ENCODE data around the gene CC2D2A. TPM values are rescaled to one million over a fixed set of nuclear protein-coding genes. Genes with fewer than 3 reads are reported as not detected.

CC2D2A gene
- total and polyA plus RNA-seq, 2 of the 13 experiments (the other 11 are each of a cell fraction or from before 2014, with no cell fraction given), result 4.2 to 7.2 TPM

GRCh38 chr4:15649914-15650545 is 180.3 kb downstream of the CC2D2A start (continued):
- 0 out of 4 replicates have a peak, but pooled peaks of 1 of the 2 experiments have one; percentile 35 for TF ChIP-seq HMGXB4 (CRISPR knock-in tag; IDR thresholded peaks at IDR 0.05; ENCODE audit: borderline replicate concordance in 1 of 2, low read depth in 1 of 2)
- TF ChIP-seq NFAT5 (CRISPR knock-in tag; IDR thresholded peaks at IDR 0.05), result no peak
- no peak for TF ChIP-seq PATZ1 (CRISPR knock-in tag; IDR thresholded peaks at IDR 0.05)
- no peak for TF ChIP-seq ADNP (CRISPR knock-in tag; IDR thresholded peaks at IDR 0.05)
- peak; percentile 20 for TF ChIP-seq TEAD3 (CRISPR knock-in tag; optimal IDR thresholded peaks at IDR 0.05; ENCODE audit: borderline replicate concordance)
- no peak for TF ChIP-seq ZNF124 (CRISPR knock-in tag; IDR thresholded peaks at IDR 0.05)
- 0 out of 2 replicates have a peak, but pooled peaks have one; percentile 25 for TF ChIP-seq KAT8 (CRISPR knock-in tag; IDR thresholded peaks at IDR 0.05)
- no peak for TF ChIP-seq ZSCAN12 (CRISPR knock-in tag; IDR thresholded peaks at IDR 0.05)
- TF ChIP-seq ELK4 (CRISPR knock-in tag; IDR thresholded peaks at IDR 0.05; ENCODE audit: borderline replicate concordance), result no peak
- no peak for TF ChIP-seq RFX3 (CRISPR knock-in tag; IDR thresholded peaks at IDR 0.05)
- TF ChIP-seq ZNF24 (IDR thresholded peaks at IDR 0.05), result no peak
- TF ChIP-seq U2AF2 (IDR thresholded peaks at IDR 0.05; ENCODE audit: low read depth, low read length), result no peak
- no peak for TF ChIP-seq GTF3A (CRISPR knock-in tag; conservative IDR thresholded peaks at IDR 0.05)
- TF ChIP-seq CENPT (CRISPR knock-in tag; IDR thresholded peaks at IDR 0.05; ENCODE audit: low read depth), result no peak
- no peak for TF ChIP-seq ZNF572 (CRISPR knock-in tag; IDR thresholded peaks at IDR 0.05)
- no peak for TF ChIP-seq NFYC (CRISPR knock-in tag; IDR thresholded peaks at IDR 0.05)
- TF ChIP-seq HMGA1 (CRISPR knock-in tag; conservative IDR thresholded peaks at IDR 0.05), result no peak
- peak; percentile 66; the same call in 1 of the 2 replicates for TF ChIP-seq GABPB1 (CRISPR knock-in tag; IDR thresholded peaks at IDR 0.05)
- no peak for TF ChIP-seq NKX3-1 (CRISPR knock-in tag; IDR thresholded peaks at IDR 0.05)
